Breast epithelium (tissue), 3 donors: ENCODE results near the gene GRK7.

Experiments
- CTCF ChIP-seq, 3 donors: fragments of 450-650 bp; IDR thresholded peaks; one replicate each; pipeline ENCODE4 v1.5.1; 2016 to 2017; ENCODE audit warnings: antibody characterized with exemption in 3 of 3, mild to moderate bottlenecking in 3 of 3, moderate library complexity in 3 of 3
- POLR2A ChIP-seq: fragments of 450-650 bp; IDR thresholded peaks from one replicate; pipeline ENCODE4 v1.6.1; 2016; ENCODE audit warnings: antibody characterized with exemption, mild to moderate bottlenecking, moderate library complexity
- POLR2AphosphoS5 ChIP-seq, 3 donors: sonication (generic); formaldehyde crosslinking; IDR thresholded peaks; one replicate each; pipeline ENCODE4 v1.6.1; 2017; ENCODE audit warnings: antibody characterized with exemption in 3 of 3

DNA sequence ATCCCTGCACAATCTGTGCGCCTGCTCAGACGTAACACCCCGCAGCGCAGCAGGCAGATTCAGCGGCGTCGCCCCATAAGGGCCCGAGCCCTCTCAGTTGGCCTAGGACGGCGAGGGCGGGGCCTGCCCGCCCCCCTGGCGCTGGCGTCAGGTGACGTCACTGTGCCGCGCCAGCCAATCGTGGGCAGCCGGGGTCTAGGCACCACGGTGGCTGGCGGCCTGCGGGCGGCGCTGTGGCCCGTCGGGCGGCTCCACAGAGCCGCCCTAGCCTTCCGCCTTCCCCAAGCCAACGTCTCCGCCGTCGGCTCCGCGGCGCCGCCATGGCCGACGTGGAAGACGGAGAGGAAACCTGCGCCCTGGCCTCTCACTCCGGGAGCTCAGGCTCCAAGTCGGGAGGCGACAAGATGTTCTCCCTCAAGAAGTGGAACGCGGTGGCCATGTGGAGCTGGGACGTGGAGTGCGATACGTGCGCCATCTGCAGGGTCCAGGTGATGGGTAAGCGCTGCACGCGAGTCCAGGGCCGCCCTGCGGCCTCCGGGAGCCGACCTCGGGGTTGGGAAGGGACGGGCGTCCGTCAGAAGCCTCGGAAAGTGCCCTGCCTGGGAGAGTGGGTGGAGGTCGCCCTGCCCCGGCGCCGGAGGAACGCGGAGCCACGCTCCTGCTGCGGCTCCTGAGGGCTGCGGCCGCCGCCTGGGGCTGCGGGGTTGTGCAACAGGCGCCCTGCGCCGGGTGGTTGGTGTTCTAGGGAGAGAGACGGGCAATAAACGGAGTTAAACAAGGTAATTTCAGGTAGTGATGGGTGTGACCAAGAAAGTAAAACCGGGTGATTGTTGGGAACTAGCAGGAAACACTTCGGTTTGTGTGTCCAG is 25.0 kb upstream of the GRK7 start, which contains the start of gene RNF7:
- peak; percentile 81 to 90 (median 84) for TF ChIP-seq CTCF (IDR thresholded peaks at IDR 0.05)
- TF ChIP-seq POLR2A = peak; percentile 58
- peak; percentile 79 to 87 (median 80) for TF ChIP-seq POLR2AphosphoS5 (IDR thresholded peaks at IDR 0.05)
